Stimulated activated CD4-positive, alpha-beta T cell treated with anti-CD3 and anti-CD28 coated beads, Interleukin-15, amount 100 ng/mL, for 48 hours (primary cell): Measurements from ENCODE around the gene MEX3D.
A peak's percentile ranks its signal among the peaks of the same experiment; 100 is the strongest.
"Not testable (repeated sequence)": the region's sequence is repeated elsewhere in the genome, so short reads cannot be mapped to it uniquely, and the experiment has no call there.

Source experiments
- DNase-seq, 2 donors: peaks; one replicate each; pipeline ENCODE4 v3.0.0-alpha.2; 2020; ENCODE audit warnings: low read depth in 2 of 2

Gene MEX3D

DNA sequence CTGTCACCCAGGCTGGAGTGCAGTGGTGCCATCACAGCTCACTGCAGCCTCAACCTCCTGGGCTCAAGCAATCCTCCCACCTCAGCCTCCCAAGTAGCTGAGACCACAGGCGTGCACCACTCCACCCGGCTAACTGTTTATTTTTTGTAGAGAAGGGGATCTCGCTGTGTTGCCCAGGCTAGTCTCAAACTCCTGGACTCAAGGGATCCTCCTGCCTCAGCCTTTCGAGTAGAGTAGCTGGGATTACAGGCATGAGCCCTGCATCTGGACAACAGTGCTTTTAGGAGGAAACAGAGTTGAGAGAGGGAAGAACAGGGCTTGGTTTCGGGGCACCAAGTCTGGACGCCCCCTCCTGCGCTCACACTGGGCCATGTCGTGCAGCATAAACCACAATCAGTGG lies 48.3 kb downstream of the MEX3D start:
- not testable (repeated sequence) for DNase-seq

DNA sequence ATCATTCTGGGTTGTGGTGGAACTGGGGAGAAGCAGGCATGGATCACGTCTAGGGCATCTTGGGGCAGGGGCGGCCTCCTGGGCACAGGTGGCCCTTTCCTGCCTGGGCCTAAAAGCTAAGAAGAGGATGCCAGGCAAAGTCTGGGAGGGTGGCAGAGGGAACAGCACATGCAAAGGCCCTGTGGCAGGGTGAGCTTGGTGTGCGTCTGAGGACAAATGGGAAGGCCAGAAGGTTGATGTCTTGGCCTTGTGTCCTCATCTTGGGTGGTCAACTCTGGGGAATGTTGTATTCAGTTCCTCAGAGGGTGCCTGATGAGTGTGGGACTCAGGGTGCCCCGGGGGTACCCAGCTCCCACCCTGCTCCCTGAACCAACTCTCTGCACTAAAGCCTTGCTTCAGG lies 49.7 kb downstream of the MEX3D start:
- DNase-seq = no peak

DNA sequence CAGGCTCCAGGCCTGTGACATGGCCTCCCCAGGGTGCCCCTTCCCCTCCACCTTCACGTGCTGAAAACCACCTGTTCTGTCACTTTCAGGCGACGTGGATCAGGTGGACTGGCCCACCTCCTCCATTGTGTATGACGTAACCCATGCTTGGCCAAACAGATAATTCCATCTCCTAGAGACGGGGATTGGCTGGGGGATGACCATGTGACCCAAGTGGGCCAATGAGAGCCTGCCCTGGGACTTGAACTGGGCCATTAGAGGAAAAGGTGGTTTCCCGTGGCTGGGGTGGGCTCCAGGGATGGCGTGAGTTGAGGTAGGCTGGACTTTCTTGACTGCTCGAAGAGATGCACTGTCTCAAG lies 51.8 kb downstream of the MEX3D start:
- DNase-seq = no peak

DNA sequence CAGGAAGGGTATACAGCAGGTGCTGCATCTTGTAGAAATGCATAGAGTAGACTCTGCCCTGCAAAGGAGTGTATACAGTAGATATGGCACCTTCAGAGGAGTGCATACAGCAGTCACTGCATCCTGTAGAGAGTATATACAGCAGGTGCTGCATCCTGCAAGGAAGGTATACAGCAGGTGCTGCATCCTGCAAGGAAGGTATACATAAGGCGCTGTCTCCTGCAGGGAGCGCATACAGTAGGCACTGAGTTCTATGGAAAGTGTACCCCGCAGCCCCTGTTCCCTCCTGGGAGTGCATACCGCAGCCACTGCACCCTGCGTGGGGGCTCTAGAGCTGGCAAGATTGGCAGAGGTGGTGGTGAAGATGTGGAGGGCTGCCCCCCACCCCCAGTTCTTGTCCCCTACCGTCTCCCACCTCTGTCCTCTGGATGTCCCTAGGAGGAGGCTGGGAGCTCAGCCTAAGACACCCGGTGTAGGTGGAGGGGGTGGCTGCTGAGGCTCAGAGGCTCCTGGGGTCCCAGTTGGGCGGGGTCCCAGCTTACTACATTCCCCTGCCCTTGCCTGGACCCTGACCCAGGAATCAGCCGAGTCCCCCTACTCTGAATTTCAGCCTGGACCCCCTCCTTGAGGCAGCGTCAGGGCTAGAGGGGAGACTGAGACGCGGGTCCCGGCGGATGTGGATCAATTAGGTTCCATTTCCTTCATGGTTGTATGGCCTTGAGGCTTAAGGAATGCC lies 53.0 kb downstream of the MEX3D start:
- DNase-seq = no peak

DNA sequence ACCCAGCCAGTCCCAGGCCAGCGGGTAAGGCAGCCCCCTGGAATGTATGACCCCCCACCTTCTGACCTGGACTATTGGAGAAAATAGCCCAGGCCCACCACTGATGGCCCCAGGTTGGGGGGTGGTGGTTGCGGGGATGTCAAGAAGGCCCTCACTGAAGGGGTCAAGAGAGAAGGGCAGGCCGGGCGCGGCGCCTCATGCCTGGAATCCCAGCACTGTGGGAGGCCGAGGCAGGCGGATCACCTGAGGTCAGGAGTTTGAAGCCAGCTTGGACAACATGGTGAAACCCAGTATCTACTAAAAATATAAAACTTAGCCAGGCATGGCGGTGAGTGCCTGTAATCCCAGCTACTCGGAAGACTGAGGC lies 53.8 kb downstream of the MEX3D start:
- no peak for DNase-seq

DNA sequence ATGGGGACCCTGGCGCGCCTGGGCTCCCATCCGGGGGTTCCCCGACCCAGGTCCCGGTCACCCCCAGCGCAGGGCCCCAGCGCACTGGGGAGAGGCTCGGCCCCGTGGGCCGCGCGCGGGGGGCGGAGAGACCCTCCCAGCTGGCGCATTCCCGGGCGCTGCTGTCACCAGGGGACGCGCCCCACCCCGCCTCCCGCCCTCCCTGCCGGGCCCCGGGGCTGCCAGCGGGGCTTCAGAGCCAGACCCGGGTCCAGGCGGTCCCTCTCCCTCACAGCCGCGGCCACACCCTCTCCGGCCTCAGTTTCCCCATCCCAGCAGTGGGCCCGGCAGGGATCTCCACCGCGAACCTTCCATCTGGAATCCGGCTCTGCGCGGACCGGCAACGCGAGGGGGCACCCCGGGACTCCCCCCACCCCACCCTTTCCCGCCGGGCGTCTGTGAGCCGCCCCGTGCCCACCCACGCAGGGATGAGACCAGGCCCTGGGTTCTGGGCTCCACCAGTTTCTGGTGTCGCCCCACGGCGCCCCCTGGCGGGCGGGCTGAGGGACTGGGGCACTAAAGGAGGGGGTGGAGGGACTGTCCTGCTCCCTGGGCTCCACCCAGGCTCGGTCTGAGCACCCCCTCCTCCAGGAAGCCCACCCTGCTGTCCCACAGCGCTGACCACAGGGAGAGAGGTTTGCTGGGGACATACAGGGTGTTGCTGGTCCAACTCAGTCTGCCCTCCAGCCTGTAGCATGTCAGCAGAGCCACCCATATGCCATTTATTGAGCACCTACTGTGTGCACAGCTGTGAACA lies 54.4 kb downstream of the MEX3D start:
- peak; percentile 51 to 67 for DNase-seq

DNA sequence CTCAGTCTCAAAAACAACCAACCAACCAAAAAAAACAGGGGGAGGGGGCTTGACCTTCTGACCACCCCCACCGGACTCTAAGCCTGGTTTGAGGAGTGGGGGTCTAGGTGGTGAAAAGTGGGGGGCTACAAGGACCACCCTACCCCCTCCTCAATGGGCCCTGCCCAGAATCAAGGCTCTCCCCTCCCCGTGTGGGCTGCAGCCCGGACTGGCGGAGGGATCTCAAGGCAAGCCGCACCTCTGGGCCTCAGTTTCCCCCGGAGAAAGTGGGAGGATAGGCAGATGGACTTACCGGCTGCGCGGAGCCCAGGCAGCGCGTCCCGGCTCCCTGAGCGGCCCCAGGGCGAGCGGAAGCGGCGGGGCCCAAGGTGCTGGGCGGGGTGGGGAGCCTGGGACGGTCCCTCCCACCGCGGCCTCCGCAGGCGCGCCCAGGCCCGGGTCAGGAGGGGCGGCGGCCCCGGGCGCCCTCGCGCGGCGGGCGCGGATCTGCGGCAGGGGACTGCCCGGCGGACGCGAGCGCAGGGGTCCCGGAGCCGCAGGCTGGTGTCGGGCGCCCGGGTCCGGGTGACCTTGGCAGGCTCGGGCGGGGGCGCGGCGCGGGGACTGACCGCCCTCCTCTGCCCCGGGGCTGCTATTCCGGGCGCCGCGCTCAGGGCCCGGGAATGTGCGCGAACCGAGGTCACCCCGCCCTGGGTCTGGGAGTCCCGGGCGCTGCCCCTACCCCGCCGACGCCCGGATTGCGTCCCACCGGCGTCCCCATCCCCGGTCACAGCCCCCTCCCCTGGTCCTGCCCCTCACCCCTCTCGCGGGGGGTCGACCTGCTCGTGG lies 55.2 kb downstream of the MEX3D start, which contains the start of gene ADAMTSL5:
ADAMTSL5 (minus strand) TSS at position 349 of the 828 bp plus-strand sequence. CDS start 2,076 bp downstream, outside the sequence.
- peak; percentile 40 to 73 for DNase-seq

DNA sequence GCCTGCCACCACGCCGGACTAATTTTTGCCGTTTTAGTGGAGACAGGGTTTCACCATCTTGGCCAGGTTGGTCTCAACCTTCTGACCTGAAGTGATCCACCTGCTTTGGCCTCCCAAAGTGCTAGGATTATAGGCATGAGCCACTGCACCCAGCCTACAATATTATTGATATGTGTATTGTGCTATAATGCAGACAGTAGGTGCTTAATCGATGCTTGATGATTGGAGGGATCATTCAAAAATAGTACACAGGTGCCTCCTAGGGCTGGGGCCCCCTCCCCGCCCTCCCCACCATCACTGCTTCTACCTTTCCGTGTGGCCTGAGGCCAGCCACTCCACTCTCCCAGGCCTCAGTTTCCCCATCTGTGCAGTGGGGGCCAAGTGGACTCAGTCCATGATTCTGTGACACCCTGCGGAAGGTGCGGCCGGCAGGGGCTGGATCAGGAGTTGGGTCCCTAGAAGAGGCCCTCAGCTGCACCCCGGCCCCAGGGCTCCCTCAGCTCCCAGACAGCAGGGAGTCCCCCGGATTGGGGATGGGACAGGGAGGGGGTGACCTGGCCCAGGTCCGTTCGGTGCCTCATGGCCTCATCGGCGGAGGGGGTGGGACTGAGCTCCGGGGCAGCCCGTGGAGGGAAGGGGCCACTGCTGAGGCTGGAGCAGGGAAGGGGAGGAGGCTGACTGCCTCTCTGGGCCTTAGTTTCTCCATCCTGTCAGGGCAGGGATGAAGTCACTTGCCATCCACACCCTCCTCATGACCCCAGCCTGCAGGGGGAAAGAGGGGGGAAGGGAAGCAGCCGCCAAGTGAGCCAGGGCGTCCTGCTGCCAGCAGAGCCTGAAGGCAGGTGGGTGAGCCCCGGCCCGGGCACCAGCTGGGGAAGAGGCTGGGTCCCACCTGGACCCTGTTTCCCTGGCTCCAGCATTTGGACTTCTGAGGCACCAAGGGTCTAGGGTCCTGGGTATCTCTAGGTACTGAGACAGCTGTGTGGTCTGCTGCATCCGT lies 56.5 kb downstream of the MEX3D start:
- DNase-seq = no peak

DNA sequence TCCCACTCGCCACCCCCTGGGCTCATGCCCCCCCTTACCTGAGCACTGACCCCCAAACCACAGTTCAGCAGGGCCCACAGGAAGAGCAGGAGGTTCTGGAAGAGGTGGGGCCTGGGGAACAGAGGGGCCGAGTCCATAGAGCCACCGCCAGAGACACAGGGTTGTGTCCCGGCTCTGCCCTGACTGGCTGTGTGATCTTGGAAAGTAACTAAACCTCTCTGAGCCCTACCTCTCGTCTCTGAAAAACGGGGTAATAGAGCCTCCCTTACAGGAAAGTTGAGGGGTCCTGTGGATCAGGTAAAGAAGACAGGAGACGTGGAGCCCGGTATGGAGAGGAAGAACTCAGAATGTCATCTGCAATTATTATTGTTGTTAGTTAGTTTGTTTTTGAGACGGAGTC lies 57.3 kb downstream of the MEX3D start:
- no peak for DNase-seq

DNA sequence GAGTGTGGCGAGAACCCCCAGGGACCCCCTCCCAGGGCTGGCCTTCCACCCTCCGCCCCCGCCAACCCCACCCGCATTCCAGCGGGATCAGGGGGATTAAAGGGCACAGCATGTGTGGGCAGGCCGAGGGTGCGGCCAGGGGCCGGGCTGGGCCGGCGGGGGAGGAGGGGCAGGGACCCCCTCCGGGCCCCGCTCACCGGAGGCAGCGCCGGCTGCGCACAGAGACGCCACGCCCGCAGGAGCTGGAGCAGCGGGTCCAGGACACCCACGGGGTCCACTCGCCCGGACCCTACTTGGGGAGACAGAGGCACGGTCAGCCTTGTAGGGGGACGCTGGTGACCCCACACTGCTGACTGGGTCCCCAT lies 57.7 kb downstream of the MEX3D start:
- no peak for DNase-seq

DNA sequence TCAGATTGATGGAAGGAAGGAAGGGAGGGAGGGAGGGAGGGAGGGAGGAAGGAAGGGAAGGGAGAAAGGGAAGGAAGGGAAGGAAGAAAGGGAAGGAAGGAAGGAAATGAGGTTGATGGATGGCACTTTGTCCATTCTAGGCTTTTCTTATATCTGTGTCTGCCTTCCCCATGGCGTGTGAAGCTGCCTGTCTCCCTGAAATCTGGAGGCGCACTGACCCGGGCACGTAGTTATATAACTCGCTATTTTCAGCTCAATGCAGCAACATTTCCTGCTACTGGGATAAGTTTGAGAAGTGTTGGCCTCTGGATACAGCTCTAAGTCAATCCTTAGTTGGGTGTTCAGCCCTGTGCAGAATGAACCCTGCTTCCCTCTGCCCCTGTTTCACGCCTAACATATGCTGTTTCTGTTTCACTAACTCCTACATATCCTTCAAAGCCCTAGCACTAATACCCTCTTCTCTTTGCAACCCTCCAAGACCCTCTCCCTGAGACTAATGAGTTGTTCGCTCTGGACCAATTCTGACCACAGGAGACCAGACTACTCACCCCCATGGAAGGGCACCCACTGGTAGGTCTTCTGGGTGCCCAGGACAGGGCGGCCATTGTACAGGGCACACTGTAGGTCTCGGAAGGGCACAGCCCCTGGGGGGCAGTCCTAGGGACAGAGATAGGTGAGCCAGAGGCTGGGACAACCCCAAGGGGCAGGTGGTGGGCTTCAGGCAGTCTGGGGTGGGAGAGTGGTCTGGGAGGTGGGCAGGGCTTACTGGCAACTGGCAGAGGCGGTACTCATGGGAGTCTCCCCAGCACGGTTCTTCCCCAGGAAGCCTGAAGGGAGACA lies 58.3 kb downstream of the MEX3D start:
- DNase-seq = no peak

DNA sequence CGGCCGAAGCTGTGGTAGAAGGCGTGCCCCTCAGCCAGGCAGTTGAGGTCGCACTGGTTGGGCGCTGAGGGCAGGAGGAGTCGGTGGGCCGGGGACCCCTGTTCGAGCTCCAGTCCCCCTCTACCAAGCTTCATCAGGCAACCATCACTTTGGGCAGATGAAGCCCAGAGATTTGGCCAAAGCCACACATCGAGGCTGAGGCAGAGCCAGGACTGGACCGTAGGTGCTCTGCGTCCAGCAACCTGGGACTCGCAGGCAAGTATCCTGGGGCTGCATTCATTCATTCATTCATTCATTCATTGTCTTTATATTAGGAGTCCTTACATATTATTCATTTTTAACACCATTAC lies 59.6 kb downstream of the MEX3D start:
- DNase-seq = no peak

DNA sequence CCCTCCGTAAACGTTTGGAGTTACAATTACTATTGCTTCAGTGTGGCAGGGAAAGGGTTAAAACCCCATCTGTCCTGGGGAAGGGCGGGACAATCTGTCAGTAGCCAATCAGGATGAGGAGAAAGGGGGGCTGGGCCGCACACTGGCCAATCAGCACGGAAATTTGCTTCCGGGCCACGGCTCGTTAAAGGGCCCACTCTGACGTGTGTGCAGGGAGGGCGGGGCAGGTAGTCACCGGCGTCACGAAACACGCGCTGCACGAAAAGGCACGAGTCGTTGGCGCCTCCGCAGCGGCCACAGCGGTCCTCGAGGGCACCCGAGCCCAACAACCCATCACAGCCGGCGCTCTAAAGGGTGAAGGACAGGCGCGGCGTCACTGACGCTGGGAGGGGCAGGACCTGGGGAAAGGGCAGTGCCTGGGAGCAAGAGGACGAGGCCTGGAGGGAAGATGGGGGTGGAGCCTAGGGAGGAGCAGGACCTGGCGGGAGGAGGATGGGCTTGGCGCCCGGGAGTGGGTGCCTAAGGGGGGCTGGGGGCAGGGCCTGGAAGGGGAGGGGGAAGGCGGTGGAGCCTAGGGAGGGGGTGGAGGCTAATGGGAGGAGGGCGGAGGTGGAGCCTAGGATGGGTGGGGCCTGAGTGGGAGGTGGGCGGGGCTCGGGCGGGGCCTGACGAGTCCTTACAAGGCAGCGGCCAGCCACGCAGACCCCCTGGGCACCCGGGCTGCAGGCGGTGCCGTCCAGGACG lies 60.2 kb downstream of the MEX3D start:
- peak; percentile 89 for DNase-seq

DNA sequence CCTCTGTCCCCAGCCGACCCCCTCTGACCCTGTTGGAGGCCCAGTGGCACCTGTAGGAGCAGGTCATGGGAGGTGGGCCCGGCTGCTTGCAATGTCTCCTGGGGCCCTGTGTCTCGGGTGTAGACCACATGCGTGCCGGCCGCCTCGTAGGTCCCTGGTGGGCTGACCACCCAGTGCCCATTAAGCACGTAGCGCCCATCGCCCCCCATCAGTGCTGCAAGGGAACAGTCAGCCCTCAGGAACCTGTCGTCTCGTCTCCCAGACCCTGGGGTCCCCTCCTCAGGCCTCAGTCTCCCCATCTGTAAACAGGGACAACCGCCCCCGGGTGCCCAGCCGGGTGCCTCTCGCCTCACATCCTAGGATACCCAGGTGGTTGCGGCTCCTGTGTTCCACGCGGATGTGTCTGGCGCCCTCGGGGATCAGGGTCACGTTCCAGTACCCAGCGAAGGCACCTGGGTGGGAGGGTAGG lies 60.9 kb downstream of the MEX3D start:
- DNase-seq = no peak

DNA sequence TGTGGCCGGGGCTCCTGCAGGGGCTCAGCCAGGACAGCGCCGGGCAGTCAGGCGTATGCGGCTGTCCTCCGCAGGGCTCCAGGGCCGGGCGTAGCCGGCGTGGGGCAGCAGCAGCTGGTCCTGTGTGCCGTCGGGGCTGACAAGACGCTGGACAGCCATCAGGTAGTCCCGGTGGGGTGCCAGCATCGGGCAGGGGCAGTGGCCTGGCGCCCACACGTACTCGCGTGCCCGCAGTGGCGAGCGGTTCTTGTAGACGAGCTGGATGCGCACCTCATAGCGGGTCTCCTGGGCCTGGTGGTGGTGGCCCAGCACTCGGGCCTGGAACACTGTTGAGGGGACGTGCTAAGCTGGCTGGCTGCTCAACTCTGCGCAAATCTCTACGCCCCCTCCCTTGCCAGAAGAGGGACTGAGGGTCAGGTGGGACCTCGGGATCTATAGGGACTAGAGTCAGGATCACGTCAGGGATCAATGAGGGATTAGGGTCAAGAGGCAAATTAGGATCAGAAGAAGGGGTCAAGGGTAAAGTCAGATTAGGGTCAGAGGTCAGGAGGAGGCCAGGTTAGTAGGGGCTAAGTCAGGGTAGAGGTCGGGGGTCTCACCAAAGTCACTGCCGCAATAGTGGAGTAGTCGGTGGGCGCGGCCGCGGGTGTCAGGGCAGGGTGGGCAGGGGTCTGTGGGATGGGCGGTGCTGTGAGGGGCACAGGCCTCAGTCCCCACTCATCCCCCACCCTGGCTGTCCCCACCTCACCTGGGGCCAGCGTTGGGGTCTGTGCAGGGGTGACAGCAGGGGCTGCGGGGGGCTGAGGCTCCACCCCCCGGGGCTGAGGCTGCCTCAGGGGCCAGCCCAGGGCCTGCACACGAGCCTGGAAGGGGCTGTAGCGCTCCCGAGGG lies 61.9 kb downstream of the MEX3D start:
- DNase-seq = no peak

DNA sequence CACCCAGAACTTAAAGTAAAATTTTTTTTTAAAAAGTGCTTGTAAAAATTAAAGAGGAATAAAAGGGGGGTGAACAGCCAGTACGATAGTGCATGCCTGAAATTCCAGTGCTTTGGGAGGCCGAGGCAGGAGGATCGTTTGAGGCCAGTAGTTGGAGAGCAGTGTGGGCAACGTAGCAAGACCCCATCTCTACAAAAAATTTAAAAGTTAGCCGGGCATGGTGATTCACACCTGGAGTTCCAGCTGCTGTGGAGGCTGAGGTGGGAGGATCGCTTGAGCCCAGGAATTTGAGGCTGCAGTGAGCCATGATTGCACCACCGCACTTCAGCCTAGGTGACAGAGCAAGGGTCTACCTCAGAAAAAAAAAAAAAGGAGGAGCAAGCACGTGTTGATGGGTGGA lies 63.1 kb downstream of the MEX3D start:
- DNase-seq = no peak
